GM12864 (cell line): ENCODE data around the gene GNB1.
"Not testable (repeated sequence)": the region's sequence is repeated elsewhere in the genome, so short reads cannot be mapped to it uniquely, and the experiment has no call there.

ENCODE experiments used
- DNase-seq: peaks from one replicate; pipeline ENCODE4 v3.0.0-alpha.2; 2011; ENCODE audit warnings: low read depth
- H3K4me3 ChIP-seq: 2 replicates; pipeline ENCODE4 v1.5.1; 2011; ENCODE audit warnings: mild to moderate bottlenecking, low read depth, low read length, control low read depth
- CTCF ChIP-seq: IDR thresholded peaks from 2 replicates; pipeline ENCODE4 v1.5.1; 2011; ENCODE audit warnings: low read depth, mild to moderate bottlenecking, moderate library complexity, low read length, control low read depth, inconsistent platforms; ENCODE audit errors: missing control alignments

The GNB1 gene

GRCh38 chr1:1875932-1876331 is 15.0 kb downstream of the GNB1 start:
- no peak for DNase-seq
- H3K4me3 ChIP-seq, result no peak overlapping the region
- no peak for TF ChIP-seq CTCF

- DNase-seq, result no peak
- no peak overlapping the region for H3K4me3 ChIP-seq
- TF ChIP-seq CTCF, result no peak
Measured at GRCh38 chr1:1874901-1875300, 16.0 kb downstream of the GNB1 start.

GRCh38 chr1:1873186-1873585 is 17.7 kb downstream of the GNB1 start:
- DNase-seq, result no peak
- TF ChIP-seq CTCF, result no peak
- H3K4me3 ChIP-seq, result no peak overlapping the region

- DNase-seq, result no peak
- TF ChIP-seq CTCF, result no peak
Measured at GRCh38 chr1:1872329-1872994, 18.4 kb downstream of the GNB1 start.

GRCh38 chr1:1869469-1869868 is 21.4 kb downstream of the GNB1 start:
- TF ChIP-seq CTCF, result no peak
- H3K4me3 ChIP-seq, result no peak overlapping the region
- no peak for DNase-seq

More at GRCh38 chr1:1872329-1872994, 18.4 kb downstream of the GNB1 start:
- H3K4me3 ChIP-seq, result no peak overlapping the region

- DNase-seq, result no peak
- TF ChIP-seq CTCF, result no peak
- H3K4me3 ChIP-seq, result no peak overlapping the region
Measured at GRCh38 chr1:1867164-1867563, 23.7 kb downstream of the GNB1 start.

- no peak for DNase-seq
- H3K4me3 ChIP-seq, result no peak overlapping the region
- TF ChIP-seq CTCF, result no peak
Measured at GRCh38 chr1:1862905-1863547, 27.9 kb downstream of the GNB1 start.

- DNase-seq, H3K4me3 ChIP-seq: not testable (repeated sequence)
Measured at GRCh38 chr1:1861761-1862310, 29.1 kb downstream of the GNB1 start.
